Progenitor cell of endocrine pancreas (in vitro differentiated cells): Measurements from ENCODE around the gene HELLS. TPM values are rescaled to one million over a fixed set of nuclear protein-coding genes. Genes with fewer than 3 reads are reported as not detected.

Source experiments
- DNase-seq: peaks from one replicate; pipeline ENCODE4 v3.0.0; 2021; ENCODE audit warnings: low spot score; ENCODE audit not compliant: unreplicated experiment
- H3K27ac Mint-ChIP-seq: 2 replicates; pipeline ENCODE4 v1.8.0; 2021; ENCODE audit warnings: mild to moderate bottlenecking, moderate library complexity, mixed read lengths
- H3K27me3 Mint-ChIP-seq: 2 replicates; pipeline ENCODE4 v1.8.0; 2021; ENCODE audit warnings: mixed read lengths
- H3K36me3 Mint-ChIP-seq: 2 replicates; pipeline ENCODE4 v1.8.0; 2022; ENCODE audit warnings: mixed read lengths; ENCODE audit not compliant: insufficient read depth
- H3K4me1 Mint-ChIP-seq: 2 replicates; pipeline ENCODE4 v1.8.0; 2021; ENCODE audit warnings: low read depth, mixed read lengths
- H3K4me3 Mint-ChIP-seq: 2 replicates; pipeline ENCODE4 v1.8.0; 2021; ENCODE audit warnings: low read depth, mild to moderate bottlenecking, moderate library complexity, mixed read lengths
- H3K9me3 Mint-ChIP-seq: 2 replicates; pipeline ENCODE4 v1.8.0; 2021; ENCODE audit warnings: low read depth, mixed read lengths
- total RNA-seq: library from RNA; stranded (reverse); gene quantifications from 2 replicates; pipeline ENCODE4 v1.2.1, GENCODE V29; 2021
- TF ChIP-seq, protein P1 (sequence below): fragments of 200-600 bp; sonication (generic); IDR thresholded peaks from one replicate; pipeline ENCODE4 v1.5.0; 2021; ENCODE audit warnings: antibody characterized with exemption, mild to moderate bottlenecking; ENCODE audit not compliant: unreplicated experiment

HELLS gene
- total RNA-seq, 1 donor from 2014 or later = 132 TPM

DNA sequence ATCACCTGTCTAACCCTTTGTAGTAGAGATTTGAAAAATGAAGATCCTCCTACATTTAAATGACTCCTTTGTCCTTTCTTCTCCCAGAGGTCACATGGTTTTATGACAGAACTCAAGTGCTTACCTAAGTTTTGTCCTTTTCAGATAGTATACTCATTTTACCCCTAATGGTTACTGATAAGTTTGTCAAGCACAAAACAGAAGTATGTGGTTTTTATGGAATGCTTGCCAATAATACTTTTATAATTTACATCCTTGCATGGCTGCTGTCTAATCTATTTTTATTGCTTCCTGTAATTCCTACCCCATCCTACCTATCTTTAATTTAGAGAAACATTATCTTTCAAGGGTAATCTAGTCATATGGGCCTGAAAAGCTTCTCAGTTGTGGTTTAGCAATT lies 37.5 kb downstream of the HELLS start:
- Mint-ChIP-seq H3K9me3 (no peaks in the 10 kb centered on the region), H3K4me3 (no peak overlapping the region), H3K27ac (no peak overlapping the region), H3K36me3 (peaks cover 6% of the 10 kb centered on the region), H3K4me1 (peaks cover 8% of the 10 kb centered on the region), H3K27me3 (no peaks in the 10 kb centered on the region)
- DNase-seq = no peak
- TF ChIP-seq, protein P1, sequence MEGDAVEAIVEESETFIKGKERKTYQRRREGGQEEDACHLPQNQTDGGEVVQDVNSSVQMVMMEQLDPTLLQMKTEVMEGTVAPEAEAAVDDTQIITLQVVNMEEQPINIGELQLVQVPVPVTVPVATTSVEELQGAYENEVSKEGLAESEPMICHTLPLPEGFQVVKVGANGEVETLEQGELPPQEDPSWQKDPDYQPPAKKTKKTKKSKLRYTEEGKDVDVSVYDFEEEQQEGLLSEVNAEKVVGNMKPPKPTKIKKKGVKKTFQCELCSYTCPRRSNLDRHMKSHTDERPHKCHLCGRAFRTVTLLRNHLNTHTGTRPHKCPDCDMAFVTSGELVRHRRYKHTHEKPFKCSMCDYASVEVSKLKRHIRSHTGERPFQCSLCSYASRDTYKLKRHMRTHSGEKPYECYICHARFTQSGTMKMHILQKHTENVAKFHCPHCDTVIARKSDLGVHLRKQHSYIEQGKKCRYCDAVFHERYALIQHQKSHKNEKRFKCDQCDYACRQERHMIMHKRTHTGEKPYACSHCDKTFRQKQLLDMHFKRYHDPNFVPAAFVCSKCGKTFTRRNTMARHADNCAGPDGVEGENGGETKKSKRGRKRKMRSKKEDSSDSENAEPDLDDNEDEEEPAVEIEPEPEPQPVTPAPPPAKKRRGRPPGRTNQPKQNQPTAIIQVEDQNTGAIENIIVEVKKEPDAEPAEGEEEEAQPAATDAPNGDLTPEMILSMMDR = no peak

DNA sequence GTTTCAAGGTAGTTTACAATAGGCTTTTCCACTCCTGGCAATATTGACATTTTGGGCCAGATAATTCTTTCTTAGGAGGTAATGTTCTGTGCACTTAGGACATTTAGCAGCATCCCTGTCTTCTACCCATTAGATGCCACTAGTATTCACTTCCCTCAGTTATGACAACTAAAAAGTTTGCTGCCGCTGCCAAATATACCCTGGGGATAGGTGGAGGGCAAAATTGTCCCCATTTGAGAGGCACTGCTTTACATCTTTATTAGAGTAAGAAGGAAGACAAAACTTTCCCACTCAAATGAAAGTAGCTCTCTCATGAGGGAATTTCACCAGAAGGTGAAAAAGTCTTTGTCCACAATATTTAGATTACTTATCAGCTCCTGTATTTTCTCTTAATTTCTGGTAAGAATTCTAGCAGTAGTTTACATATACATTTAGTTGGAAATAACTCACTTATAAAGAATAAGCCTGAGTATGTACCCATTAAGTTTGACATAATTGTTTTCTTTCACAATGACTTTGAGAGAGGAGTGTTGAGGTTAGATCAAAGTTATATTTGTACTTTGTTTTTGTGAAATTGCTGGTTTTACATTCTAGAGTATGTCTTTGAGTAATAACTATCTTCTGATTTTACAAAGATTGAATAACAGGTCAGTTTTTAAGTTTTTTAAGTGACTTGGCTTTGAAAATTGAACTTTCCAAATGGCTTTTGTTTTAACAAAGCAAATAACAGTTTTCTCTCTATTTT lies 46.0 kb downstream of the HELLS start:
- TF ChIP-seq, protein P1 = no peak
- H3K36me3 Mint-ChIP-seq = peaks cover 22% of the 10 kb centered on the region
- H3K4me1 Mint-ChIP-seq = no peaks in the 10 kb centered on the region
- H3K27me3 Mint-ChIP-seq = no peaks in the 10 kb centered on the region
- no peak overlapping the region for H3K27ac Mint-ChIP-seq
- no peaks in the 10 kb centered on the region for H3K9me3 Mint-ChIP-seq
- no peak for DNase-seq
- H3K4me3 Mint-ChIP-seq = no peak overlapping the region

GRCh38 chr10:94602729-94603515 lies 57.3 kb downstream of the HELLS start:
- no peaks in the 10 kb centered on the region for H3K9me3 Mint-ChIP-seq
- DNase-seq = no peak
- H3K27ac Mint-ChIP-seq = no peak overlapping the region
- peaks cover 27% of the 10 kb centered on the region for H3K36me3 Mint-ChIP-seq
- no peaks in the 10 kb centered on the region for H3K4me1 Mint-ChIP-seq
- H3K27me3 Mint-ChIP-seq = no peaks in the 10 kb centered on the region
- TF ChIP-seq, protein P1 = no peak
- no peak overlapping the region for H3K4me3 Mint-ChIP-seq

GRCh38 chr10:94607111-94607510 lies 61.5 kb downstream of the HELLS start:
- peaks cover 28% of the 10 kb centered on the region for H3K36me3 Mint-ChIP-seq
- no peaks in the 10 kb centered on the region for H3K9me3 Mint-ChIP-seq
- DNase-seq = no peak
- H3K4me1 Mint-ChIP-seq = no peaks in the 10 kb centered on the region
- TF ChIP-seq, protein P1 = no peak
- H3K27ac Mint-ChIP-seq = no peak overlapping the region
- no peaks in the 10 kb centered on the region for H3K27me3 Mint-ChIP-seq
- H3K4me3 Mint-ChIP-seq = no peak overlapping the region

GRCh38 chr10:94608559-94608958 lies 63.0 kb downstream of the HELLS start:
- no peak overlapping the region for H3K4me3 Mint-ChIP-seq
- no peaks in the 10 kb centered on the region for H3K27me3 Mint-ChIP-seq
- H3K27ac Mint-ChIP-seq = no peak overlapping the region
- no peaks in the 10 kb centered on the region for H3K9me3 Mint-ChIP-seq
- TF ChIP-seq, protein P1 = no peak
- no peak for DNase-seq
- H3K4me1 Mint-ChIP-seq = no peaks in the 10 kb centered on the region
- H3K36me3 Mint-ChIP-seq = peaks cover 23% of the 10 kb centered on the region
